Cerebellar cortex (tissue), 1 donor: ENCODE data around the gene CNR2.
"Not testable (repeated sequence)": the region's sequence is repeated elsewhere in the genome, so short reads cannot be mapped to it uniquely, and the experiment has no call there.

ENCODE experiments used
- DNase-seq: peaks from one replicate; pipeline ENCODE4 v3.0.0-alpha.2; 2015; ENCODE audit warnings: low spot score

Gene CNR2

DNA sequence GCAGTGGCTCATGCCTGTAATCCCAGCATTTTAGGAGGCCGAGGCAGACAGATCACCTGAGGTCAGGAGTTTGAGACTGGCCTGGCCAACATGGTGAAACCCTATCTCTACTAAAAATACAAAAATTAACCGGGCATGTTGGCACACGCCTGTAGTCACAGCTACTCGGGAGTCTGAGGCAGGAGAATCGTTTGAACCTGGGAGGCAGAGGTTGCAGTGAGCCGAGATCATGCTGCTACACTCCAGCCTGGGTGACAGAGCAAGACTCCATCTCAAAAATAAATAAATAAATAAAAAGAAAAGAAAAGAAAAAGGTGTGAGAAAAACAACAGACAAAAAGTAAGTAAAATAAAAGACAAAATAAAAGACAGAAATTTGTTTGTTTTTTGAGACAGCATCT is 79.0 kb downstream of the CNR2 start:
- not testable (repeated sequence) for DNase-seq

DNA sequence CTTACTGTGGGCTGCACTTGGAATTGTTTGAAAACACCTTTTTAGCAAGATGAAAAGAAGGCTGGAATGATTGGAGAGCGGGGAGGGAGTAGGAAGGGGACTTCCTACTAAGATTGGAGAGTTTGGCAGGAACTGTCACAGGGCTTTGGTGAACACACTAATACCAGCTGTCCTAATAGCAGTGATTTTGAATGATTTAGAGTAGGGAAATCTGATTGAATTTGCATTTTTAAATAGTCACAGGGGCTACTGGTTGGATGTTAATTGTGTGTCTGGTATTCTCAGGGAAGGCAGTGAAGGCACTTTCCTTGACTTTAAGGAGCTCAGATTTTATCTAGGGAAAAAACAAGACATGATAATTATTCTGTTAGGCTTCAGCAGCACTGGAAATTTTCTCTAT is 85.4 kb downstream of the CNR2 start:
- DNase-seq, result no peak

DNA sequence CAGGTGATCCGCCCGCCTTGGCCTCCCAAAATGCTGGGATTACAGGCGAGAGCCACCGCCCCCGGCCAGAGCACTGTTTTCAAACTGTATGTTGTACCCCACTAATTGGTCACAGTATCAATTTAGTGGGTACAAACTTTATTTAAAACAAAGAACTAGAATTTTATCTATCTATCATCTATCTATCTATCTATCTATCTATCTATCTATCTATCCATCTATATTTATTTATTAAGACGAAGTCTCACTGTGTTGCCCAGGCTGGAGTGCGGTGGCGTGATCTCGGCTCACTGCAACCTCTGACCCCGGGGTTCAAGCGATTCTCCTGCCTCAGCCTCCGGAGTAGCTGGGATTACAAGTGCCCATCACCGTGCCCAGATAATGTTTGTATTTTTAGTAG is 86.6 kb downstream of the CNR2 start:
- DNase-seq, result not testable (repeated sequence)

GRCh38 chr1:23825762-23826522 is 87.2 kb downstream of the CNR2 start:
- peak; percentile 24 for DNase-seq

DNA sequence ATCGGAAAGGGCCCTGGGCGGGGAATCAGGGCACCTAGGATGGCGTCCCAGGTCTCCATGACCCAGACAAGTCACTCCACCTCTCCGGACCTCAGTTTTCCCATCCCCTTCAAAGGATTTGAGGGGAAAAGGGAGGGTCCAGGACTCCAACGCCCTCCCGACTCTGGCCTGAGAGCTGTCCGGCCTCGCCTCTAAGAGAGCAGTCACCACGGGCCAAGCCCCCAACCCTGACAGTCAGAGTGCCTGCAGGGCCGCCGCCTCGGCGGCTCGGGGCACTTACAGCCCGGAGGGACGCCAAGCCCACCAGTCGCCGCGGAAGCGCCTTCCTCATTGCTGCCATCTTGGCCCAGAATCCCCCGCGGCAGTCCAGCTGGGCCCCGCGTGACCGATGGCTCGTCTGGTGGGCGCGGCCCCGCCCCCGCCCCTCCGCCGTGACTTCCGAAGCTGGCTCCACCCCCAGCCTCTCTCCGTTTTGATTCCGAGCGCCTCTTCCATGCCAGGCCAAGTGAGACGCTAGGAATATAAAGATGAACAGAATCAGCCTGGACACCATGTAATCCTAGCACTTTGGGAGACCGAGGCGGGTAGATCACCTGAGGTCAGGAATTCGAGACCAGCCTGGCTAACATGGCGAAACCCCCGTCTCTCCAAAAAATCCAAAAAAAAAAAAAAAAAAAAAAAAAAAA is 87.9 kb downstream of the CNR2 start, which contains the start of gene HMGCL:
HMGCL (minus strand) TSS at position 354 of the 686 bp plus-strand sequence; CDS start at position 340, 14 bp downstream.
- peak; percentile 90 for DNase-seq

DNA sequence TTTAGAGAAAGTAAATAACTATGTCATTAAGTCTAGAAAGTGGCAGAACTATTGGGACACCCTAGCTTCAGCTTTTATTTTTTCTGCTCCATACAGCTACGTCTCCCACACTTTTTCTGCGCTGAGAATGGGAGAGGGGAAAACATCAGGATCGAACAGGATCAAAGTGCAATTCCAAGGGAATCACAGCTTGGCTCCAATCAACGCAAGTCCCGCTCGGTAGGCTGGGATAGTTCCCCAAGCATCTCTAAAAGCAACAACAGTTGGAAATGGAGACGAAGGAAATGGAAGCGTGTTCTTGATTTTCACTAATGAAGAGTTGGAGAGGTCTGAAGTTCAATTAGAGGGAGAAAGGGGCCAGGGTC is 88.5 kb downstream of the CNR2 start:
- DNase-seq, result no peak

- DNase-seq, result no peak
Observed at GRCh38 chr1:23823767-23824166, 89.4 kb downstream of the CNR2 start.
